HG02981 (cell line): ENCODE measurements around the gene VPS52.
A peak's percentile ranks its signal among the peaks of the same experiment; 100 is the strongest.
"Not testable (repeated sequence)": the region's sequence is repeated elsewhere in the genome, so short reads cannot be mapped to it uniquely, and the experiment has no call there.

Experiments
- ATAC-seq: cut with Tn5 transposase; IDR thresholded peaks from one replicate; pipeline ENCODE4 v1.9.1; 2021; ENCODE audit warnings: mild to moderate bottlenecking, moderate library complexity; ENCODE audit not compliant: unreplicated experiment

Gene VPS52

GRCh38 chr6:33251395-33252012 is 20.2 kb downstream of the VPS52 start:
- no peak for ATAC-seq

GRCh38 chr6:33250731-33251130 is 20.9 kb downstream of the VPS52 start:
- ATAC-seq: no peak

- ATAC-seq: peak; percentile 0
Measured at GRCh38 chr6:33249732-33250630, 21.7 kb downstream of the VPS52 start.

GRCh38 chr6:33248932-33249731 is 22.5 kb downstream of the VPS52 start:
- ATAC-seq: peak; percentile 85

- ATAC-seq: peak; percentile 3
Measured at GRCh38 chr6:33248643-33248931, 23.1 kb downstream of the VPS52 start.

GRCh38 chr6:33247977-33248642 is 23.6 kb downstream of the VPS52 start:
- ATAC-seq: peak; percentile 41

GRCh38 chr6:33243476-33243875 is 28.2 kb downstream of the VPS52 start:
- no peak for ATAC-seq

- ATAC-seq: no peak
Measured at GRCh38 chr6:33241968-33242367, 29.7 kb downstream of the VPS52 start.

GRCh38 chr6:33237741-33238140 is 33.9 kb downstream of the VPS52 start:
- ATAC-seq: no peak

GRCh38 chr6:33236852-33237251 is 34.8 kb downstream of the VPS52 start:
- no peak for ATAC-seq

- no peak for ATAC-seq
Measured at GRCh38 chr6:33236328-33236727, 35.3 kb downstream of the VPS52 start.

GRCh38 chr6:33235221-33235634 is 36.4 kb downstream of the VPS52 start:
- ATAC-seq: no peak

- not testable (repeated sequence) for ATAC-seq
Measured at GRCh38 chr6:33226503-33227120, 45.1 kb downstream of the VPS52 start.

- no peak for ATAC-seq
Measured at GRCh38 chr6:33217681-33218080, 54.0 kb downstream of the VPS52 start.

- no peak for ATAC-seq
Measured at GRCh38 chr6:33217246-33217645, 54.4 kb downstream of the VPS52 start.

- no peak for ATAC-seq
Measured at GRCh38 chr6:33216117-33216649, 55.5 kb downstream of the VPS52 start.

- no peak for ATAC-seq
Measured at GRCh38 chr6:33215271-33216116, 56.2 kb downstream of the VPS52 start.

- ATAC-seq: no peak
Measured at GRCh38 chr6:33213989-33214335, 57.7 kb downstream of the VPS52 start.

- ATAC-seq: no peak
Measured at GRCh38 chr6:33213166-33213988, 58.3 kb downstream of the VPS52 start.
